8988T (cell line): ENCODE data around the gene FAM149A.
A peak's percentile ranks its signal among the peaks of the same experiment; 100 is the strongest.

Source experiments
- DNase-seq: peaks from one replicate; pipeline ENCODE4 v3.0.0; 2011

The FAM149A gene

DNA sequence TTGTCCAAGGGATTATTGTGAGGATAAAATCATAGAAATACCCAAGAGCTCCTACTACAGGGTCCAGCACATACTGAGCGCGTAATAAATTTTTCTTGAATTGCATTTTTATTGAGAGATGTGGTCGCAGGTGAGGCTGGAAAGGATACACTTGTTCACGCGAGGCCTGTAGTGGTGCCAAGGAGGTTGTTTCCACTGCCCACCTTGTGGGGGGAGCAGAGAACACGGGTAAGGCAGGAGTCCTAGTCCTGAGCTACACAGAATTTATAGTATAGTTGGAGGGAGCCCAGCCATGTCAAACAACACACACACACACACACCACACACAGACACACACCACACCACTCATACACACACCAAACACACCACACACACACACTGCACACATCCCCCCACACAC is 55.1 kb downstream of the FAM149A start:
- no peak for DNase-seq

DNA sequence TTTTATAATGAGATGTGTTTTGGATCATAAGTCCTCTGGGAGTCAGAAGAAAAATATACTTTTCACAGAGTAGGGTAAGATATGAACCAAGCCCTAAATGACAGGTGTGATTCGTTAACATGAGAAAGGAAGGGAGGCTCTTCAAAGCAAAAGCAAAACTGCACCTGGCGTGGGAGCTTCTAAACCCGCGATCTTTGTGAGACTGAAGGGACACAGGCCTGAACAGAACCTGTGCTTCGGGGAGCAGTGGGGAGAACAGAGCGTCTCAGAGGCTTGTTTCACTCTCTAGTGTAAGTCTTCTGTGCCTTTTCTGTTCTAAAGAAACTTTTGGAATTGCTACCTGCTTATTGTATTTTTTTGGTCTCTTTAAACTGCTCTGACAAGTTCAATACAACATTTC is 56.6 kb downstream of the FAM149A start:
- DNase-seq, result no peak

DNA sequence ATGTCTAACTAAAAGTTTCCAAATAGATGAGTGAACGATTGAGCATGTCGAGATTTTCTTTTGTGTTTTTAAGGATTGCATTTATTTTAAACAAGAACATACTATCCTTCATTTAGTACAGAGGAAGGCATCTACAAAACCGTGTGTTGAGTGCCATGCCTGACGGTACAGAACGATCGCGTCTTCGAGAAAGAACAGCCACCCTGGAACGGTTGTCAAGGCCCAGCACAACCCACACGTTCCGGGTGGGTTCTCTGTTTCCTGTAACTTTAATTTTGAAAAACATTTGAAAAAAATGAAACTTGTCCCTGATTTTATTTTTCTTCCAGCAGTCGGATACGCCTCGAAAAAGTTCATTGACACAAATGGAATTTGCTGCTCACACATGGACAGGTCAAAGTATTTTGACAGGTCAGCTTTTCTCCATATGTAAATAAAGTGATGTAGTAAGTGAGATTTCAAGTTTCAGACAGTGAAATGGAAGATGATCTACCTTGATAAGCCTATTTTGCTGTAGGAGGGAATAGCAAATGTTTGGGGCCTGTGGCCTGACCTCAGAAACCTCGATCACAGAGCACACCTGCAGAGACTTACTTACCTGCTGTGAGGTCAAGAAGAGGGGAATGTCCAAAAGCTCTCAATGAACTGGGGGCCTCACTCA is 62.5 kb downstream of the FAM149A start:
- DNase-seq, result no peak

DNA sequence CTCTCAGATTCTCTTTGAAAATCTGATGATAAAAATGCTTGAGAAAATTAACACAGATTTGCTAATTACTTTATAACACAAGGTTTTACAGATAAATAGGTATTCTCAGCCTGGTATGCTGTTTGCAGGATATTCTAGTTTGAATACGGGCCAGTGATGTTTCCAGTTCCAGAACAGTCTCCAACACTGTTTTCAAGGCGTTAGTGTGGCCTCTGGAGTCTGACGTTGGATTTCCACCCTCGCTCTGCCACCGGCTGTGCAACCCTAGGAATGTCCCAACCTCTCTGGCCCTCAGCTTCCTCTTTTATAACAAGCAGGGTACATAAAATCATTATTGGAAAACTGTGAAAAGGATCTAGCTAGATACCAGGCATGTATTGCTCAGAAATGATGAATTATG is 63.1 kb downstream of the FAM149A start:
- DNase-seq, result no peak

DNA sequence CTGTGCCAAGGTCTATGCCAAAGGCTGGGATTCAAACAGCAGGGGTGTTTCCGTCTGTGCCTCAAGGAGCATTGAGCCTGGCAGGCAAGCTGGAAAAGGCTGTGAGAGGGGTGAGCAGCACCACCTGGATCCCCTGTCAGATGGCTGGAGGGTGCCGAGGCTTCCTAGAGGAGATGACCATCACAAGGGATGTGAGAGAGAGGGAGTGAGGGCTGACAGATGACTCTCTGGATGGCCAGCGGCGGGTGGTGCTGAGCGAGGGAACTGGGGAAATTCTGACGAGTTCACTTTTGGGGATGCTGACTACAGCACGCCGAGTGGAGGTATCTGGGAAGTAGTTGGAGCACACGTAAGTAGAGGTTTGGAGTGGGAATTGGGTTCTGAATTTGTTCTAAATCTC is 64.2 kb downstream of the FAM149A start:
- no peak for DNase-seq

DNA sequence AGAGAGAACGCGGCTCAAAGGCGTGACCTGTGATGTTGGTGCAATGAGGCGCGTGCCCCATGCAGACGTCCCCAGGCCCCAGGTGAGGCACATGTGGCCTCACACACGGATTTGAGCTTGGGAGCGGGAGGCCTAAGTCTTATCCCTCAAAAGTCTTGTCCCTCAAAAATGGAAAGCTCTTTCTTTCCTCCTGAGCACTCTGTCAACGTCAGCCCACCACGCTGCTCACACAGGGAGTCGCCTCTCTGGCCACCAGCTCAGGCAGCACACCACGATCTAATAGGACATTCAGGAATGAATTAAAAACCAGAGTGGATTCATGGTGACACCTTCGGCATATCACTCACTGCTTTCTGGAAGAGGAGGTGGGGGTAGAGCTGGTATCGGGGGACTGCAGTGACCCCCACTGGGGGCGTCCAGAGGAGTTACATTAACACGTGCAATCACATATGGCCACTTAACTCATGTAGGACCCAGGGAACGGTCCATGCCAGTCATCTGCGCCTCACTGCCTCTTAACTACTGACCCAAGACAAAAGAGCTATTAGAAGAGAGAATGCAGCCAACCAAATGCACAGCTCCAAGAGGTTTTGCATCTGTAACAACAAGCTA is 64.9 kb downstream of the FAM149A start:
- DNase-seq, result no peak

DNA sequence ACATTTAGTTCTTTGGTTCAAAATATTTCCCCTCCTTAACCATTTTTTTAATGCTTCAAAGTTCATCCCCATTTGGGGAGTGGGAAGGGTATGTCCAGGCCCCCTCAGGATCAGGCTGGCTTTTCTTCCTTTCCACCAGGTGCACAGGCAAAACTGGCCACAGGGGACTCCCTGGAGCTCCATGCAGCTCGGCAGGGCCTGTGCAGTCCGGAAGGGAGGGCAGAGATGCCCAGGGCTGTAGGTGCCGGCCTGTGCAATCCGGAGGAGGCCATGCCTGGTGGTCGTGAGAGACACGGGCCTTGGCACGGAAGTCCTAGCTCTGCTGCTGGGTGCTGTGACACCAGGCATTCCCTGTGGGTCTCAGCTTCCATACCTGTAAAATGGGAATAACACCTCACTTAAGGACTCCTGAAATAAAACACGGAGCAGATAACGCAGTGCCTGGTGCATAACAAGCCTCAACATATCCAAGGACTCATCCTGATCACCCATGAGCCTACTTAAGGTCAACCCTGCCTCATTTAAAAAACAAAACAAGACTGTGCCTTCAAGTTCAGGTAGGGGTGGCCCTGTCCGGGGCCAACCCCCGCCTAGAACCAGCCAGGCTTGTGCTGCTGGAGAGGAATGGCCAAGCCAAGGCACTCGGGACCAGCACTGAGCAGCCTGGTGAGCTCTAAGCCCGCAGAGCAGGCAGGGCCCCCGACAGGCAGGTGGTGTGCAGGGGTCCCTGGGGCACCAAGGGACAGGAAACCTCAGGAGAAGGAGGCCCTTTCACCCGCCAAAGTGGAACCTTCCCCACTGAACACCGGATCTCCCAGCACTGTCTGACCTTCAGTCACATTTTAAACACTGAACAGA is 65.7 kb downstream of the FAM149A start:
- no peak for DNase-seq

DNA sequence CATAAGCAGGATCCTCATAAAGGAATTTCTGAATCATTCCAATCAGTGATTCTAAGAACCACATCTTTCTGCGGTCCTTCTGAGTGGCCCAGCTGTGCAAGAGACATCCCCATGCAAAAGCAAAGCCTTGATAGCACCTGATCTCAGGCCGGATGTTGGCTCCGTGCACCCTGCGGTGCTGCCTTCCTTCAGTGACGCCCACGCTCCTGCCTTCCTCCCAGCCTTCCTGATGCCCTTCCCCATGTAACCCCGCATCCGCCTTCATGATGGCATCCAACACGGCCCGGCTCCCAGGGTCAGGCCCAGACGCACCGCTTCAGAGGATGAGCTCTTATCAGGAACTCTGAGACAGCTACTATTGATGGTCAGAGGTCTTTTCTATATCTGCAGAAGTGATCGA is 66.5 kb downstream of the FAM149A start:
- DNase-seq, result no peak

DNA sequence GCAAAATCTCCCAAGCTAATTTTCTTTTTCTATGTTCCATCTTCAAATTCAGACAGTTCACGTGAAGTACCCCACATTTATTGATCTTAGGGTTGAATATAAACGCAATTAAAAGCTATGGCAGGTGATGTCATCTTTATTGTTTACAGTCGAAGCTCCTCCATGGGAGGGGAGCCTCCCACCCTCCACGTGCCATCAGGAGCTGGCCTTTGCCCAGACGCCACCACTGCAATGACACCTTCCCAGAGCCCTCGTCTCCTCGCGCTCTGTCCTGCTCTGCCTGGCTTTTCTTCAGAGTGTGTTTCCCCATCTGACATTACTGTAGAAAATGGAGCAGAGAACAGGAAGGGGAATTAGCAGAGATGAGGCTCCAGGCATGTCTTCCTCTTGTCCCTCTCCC is 68.0 kb downstream of the FAM149A start:
- no peak for DNase-seq

DNA sequence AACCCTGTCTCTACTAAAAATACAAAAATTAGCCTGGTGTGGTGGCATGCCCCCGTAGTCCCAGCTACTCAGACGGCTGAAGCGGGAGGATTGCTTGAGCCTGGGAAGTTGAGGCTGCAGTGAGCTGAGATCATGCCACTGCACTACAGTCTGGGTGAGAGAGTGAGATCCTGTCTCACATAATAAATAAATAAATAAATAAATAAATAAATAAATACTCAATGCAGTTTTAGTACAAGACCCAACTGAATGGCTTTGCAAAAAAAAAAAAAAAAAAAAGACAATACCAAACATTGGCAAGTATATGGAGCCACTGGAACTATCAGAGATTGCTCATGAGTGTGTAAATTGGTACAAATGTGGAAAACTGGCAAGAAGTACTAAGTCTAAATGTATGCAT is 83.6 kb downstream of the FAM149A start:
- no peak for DNase-seq

DNA sequence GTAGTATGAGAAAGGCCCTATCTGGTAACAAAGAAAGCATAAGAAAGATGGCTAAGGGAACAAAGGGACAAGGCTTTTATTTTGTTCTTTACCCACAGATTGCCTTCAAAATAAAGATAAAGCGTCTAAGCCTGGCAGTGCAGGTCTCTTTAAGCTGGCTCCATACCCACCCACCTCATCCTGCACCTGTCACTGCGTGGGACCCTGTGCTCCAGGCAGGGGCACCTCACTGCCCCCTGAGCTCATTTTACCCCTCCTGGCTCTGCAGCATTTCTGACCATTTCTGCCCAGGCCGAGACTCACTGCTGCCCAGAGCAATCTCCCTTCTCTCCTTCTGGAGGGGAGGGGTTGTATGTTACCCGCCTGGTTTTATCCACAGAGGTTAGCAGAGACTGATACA is 85.2 kb downstream of the FAM149A start:
- DNase-seq, result no peak

DNA sequence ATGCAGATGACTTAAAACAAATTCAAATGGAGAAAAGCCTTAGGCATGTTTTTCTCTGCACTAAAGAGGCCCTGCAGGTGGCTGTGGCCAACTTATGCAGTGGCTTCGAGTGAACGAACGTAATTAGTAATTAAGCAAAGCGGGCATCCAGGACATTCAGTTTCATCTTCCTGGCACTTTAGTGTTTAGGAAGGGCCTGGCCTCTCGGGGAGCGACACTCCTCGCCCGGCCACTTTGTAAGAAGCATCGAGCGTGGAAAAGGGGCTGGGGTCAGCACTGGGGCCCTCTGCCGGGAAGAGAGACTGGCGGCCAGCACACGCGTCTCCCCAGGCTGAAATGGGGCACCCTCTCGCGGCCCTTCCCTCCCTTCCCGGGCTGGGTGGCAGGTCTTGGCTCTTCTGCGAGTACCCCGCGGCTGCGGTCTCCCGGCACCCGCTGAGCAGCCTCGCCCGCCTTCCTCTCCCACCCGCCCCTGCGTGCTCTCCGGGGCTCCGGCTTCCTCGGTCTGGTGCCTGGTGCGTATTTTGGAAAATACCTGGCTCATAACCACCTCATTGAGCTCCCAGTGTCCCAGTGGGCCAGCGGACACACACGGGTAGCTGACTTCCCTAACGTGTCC is 86.2 kb downstream of the FAM149A start:
- DNase-seq, result peak; percentile 60

DNA sequence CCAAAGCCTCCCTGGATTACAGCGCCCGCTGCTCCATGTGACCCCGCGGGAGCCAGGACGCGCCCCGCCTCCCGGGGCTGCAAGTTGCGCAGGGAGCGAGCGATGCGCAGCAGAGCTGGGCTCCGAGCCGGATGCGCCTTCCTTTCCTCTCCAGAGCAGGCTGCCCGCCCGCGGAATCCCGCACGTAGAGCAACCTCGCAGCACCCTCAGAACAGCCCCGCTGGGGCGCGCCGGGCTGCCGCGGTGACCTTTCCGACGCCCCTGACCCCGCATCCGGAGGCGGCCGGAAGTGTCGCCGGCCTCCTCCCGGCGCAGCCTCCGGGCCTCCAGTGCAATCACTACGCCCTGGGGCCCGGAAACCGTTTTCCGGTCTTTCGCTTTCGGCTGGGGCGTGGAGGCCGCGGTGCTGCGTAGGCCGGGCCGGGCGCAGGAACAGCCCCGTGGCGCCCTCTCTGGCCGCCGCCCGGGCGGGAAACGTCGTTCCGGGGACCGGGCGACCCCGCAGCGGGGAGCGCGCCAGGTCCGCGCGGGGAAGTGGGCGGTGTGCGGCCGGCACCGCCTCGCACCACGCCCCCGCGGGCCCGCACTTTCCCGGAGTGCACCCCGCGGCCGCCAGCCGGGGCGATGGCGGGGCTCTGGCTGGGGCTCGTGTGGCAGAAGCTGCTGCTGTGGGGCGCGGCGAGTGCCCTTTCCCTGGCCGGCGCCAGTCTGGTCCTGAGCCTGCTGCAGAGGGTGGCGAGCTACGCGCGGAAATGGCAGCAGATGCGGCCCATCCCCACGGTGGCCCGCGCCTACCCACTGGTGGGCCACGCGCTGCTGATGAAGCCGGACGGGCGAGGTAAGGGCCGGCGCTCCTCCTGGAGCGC is 86.9 kb downstream of the FAM149A start, which contains the start of gene CYP4V2:
CYP4V2 (plus strand) TSS at position 368 of the 866 bp plus-strand sequence; CDS start at position 625, 257 bp downstream.
- DNase-seq, result peak; percentile 78

DNA sequence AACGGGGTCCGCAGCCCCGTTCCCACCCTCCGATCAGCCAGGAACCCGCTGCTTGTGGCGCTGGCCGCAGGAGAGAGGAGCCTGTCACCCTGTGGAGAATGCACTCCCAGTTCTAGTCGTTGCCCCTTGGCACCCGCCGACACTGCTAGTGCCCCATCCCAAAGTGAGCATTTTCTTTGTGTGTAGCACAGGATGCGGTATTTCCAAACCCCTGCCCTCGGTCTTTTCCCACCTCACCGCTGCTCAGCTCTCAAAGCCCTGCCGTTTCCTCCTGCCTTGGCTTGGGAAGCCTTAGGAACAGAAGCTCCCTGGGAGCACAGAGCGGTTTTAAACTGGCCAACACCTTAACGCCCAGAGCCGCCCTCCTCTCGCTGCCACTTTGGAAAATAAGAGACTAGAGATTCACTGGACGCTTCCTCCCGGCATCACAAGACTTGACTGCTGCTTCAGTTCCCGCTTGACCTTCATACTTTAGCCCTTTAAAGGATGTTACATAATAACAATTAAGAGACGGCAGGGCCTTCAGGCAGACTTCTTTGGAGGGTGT is 87.6 kb downstream of the FAM149A start:
- DNase-seq, result peak; percentile 48

DNA sequence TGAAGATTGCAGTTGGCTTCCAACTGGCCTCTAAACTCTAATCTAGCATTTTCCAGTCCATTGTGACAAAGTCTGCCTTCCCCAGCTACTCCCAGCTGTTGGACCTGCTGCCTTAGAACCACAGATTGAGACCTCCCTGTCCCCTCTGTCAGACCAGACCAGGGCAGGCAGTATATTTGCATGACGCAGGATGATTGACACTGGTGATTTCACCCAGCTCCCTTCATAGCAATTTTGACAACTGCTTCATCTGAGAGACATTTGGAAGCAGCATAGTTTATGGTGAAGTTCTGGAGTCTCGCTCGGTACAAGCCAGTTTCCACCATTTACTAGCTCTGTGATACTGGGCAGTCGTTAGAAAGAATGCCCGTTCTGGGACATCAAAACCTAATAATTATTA is 89.3 kb downstream of the FAM149A start:
- DNase-seq, result no peak

DNA sequence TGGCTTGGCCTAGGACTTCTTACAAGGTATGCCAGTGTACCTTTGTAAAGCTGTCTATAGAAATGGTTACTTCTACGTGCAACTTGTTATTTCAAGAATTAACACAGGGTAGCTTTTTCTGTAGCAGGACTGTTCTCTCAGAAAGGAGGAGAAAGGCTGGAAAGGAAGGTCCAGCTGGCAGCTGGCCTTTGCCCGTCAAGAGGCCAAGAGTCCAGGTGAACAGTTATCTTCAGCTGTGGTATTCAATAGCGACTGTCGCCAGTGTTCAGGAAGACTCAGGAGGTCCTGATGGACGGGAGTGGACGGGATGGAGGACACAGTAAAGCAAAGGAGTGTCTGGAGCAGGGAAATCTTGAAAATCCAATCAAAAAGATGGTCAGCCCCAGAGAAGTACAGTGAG is 91.6 kb downstream of the FAM149A start:
- no peak for DNase-seq

DNA sequence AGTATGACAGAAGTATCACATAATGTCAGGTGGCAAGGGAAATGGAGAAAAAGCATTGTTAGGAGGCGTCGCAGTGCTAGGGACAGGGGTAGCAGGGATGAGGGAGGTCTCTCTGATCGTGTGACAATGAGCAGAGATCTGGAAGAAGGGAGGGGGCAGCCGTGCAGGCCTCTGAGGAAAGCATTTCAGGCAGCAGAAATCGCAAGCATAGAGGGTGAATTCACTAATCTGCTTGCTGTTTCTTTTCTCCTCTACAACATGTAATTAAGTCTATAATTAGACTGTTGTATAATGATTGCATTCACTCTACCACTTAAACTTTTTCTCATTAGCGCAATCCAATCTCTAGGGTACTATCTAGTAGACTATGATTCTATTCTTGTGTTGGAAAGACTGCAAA is 96.0 kb downstream of the FAM149A start:
- DNase-seq, result no peak

DNA sequence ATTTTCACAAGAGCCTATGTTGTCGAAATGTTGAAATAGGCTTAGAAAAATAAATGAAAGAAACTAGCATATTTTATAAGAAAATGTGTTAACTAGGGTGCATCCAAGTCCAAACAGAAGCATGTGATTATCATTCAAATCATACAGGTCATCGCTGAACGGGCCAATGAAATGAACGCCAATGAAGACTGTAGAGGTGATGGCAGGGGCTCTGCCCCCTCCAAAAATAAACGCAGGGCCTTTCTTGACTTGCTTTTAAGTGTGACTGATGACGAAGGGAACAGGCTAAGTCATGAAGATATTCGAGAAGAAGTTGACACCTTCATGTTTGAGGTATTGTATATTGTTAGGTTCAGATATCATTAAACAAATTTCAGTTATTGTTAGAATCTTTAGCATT is 96.5 kb downstream of the FAM149A start:
- DNase-seq, result no peak

DNA sequence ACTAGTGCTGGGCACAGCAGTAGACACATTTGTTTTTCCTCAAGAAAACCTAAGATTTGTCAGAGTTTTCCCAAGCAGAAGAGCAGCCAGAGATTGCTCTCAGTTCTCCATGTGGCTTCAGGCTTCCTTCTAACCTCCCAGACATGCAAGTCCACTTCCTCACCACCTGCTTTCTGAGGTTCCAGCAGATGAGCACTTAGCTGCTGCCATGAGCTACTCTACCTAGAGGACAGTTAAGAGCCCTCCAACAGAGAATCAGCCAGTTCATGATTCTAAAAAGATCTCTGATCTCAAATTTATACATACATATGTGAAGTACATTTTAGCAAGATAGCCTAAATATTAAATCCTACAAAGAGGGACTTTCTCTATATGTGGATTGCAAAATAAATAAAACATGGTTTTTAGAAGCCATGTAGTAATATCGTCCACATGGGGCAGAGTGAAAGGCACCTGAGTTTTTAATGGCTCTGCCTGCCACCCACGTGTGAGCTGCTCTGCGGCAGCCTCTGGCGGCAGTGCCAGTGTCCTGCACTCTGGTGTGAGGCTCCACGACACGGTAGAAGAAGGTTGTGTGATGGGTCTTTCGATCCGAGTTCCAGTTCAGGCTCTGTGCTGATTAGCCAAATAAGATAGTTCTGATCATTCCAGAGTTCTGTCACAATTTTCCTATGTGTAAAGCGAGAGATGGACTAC is 97.2 kb downstream of the FAM149A start:
- DNase-seq, result peak; percentile 68

DNA sequence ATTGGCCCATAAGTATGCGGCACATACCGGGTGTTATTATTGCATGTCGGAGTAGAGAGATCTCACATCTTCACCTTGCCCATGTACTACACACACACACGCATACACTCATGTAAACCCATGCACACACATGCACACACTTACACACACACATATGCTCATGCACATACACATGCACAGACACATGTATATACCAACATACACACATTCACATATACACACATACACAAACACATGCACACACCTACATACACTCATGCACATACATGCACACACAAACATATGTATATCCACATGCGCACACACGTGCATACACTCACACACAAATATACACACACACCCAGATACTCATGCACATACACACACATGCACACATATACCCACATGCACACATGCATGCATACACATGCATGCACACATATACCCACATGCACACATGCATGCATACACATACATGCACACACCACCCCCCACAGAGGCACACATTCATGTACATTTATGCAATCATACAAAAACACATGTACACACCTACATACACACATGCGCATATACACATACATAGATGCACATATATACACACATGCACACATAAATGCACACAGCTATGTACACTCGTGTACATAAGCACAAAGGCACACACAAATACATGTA is 98.1 kb downstream of the FAM149A start:
- DNase-seq, result no peak

DNA sequence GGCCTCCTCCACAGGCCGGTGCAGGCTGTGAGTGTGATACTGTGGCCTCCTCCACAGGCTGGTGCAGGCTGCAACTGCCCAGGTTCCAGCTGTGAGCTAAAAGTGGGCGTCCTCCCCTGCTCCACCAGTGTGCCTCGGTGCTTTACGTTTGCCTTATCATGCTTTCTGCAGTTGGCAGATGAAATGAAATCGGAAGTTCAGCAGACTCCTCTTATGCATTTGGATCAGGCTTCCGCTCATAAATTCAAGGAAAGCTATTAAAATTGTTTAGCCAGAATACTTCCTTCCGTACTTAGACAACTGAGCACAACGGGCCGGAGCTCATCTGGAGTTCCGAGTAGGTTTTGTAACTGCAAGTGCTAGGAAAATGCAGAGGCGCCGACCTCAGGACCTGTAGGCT is 98.9 kb downstream of the FAM149A start:
- no peak for DNase-seq
